ENCODE results near the gene COQ8B.
"Not testable (repeated sequence)": the region's sequence is repeated elsewhere in the genome, so short reads cannot be mapped to it uniquely, and the experiment has no call there.

DNA sequence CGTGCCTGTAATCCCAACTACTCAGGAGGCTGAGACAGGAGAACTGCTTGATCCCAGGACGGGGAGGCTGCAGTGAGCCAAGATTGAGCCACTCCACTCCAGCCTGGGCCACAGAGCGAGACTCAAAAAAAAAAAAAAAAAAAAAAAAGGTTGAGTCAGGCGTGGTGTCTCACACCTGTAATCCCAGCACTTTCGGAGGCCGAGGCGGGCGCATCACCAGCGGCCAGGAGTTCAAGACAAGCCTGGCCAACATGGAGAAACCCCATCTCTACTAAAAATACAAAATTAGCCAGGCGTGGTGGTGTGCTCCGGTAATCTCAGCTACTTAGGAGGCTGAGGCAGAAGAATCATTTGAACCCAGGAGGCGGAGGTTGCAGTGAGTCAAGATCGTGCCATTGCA lies 49.7 kb upstream of the COQ8B start:
- TF ChIP-seq, protein P1, sequence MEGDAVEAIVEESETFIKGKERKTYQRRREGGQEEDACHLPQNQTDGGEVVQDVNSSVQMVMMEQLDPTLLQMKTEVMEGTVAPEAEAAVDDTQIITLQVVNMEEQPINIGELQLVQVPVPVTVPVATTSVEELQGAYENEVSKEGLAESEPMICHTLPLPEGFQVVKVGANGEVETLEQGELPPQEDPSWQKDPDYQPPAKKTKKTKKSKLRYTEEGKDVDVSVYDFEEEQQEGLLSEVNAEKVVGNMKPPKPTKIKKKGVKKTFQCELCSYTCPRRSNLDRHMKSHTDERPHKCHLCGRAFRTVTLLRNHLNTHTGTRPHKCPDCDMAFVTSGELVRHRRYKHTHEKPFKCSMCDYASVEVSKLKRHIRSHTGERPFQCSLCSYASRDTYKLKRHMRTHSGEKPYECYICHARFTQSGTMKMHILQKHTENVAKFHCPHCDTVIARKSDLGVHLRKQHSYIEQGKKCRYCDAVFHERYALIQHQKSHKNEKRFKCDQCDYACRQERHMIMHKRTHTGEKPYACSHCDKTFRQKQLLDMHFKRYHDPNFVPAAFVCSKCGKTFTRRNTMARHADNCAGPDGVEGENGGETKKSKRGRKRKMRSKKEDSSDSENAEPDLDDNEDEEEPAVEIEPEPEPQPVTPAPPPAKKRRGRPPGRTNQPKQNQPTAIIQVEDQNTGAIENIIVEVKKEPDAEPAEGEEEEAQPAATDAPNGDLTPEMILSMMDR (IDR thresholded peaks at IDR 0.05; ENCODE audit: low read depth, low read length, poor library complexity, severe bottlenecking), result not testable (repeated sequence)
- TF ChIP-seq EZH2phosphoT487 (IDR thresholded peaks at IDR 0.05; ENCODE audit: borderline replicate concordance, low read length), result not testable (repeated sequence)

Measured in DOHH2 (cell line).